HFF-Myc (cell line): ENCODE measurements around the gene RSRC1.
A peak's percentile ranks its signal among the peaks of the same experiment; 100 is the strongest.
"Not testable (repeated sequence)": the region's sequence is repeated elsewhere in the genome, so short reads cannot be mapped to it uniquely, and the experiment has no call there.

Source experiments
- DNase-seq: peaks from one replicate; pipeline ENCODE4 v3.0.0-alpha.2; 2011; ENCODE audit warnings: low read depth; ENCODE audit errors: extremely low read depth
- H3K4me3 ChIP-seq: replicated peaks from 2 replicates; pipeline ENCODE4 v1.5.1; 2011; ENCODE audit warnings: low read depth, mild to moderate bottlenecking, control low read depth, low read length
- TF ChIP-seq, protein P1 (sequence below): IDR thresholded peaks from 2 replicates; pipeline ENCODE4 v1.5.1; 2012; ENCODE audit warnings: mild to moderate bottlenecking, low read depth, low read length, control low read depth; ENCODE audit errors: missing control alignments

RSRC1 gene

GRCh38 chr3:158308236-158308928 lies 198.5 kb downstream of the RSRC1 start:
- DNase-seq = no peak
- TF ChIP-seq, protein P1, sequence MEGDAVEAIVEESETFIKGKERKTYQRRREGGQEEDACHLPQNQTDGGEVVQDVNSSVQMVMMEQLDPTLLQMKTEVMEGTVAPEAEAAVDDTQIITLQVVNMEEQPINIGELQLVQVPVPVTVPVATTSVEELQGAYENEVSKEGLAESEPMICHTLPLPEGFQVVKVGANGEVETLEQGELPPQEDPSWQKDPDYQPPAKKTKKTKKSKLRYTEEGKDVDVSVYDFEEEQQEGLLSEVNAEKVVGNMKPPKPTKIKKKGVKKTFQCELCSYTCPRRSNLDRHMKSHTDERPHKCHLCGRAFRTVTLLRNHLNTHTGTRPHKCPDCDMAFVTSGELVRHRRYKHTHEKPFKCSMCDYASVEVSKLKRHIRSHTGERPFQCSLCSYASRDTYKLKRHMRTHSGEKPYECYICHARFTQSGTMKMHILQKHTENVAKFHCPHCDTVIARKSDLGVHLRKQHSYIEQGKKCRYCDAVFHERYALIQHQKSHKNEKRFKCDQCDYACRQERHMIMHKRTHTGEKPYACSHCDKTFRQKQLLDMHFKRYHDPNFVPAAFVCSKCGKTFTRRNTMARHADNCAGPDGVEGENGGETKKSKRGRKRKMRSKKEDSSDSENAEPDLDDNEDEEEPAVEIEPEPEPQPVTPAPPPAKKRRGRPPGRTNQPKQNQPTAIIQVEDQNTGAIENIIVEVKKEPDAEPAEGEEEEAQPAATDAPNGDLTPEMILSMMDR = no peak

GRCh38 chr3:158312560-158313141 lies 202.8 kb downstream of the RSRC1 start:
- DNase-seq = no peak
- TF ChIP-seq, protein P1 = no peak
- H3K4me3 ChIP-seq = no peak overlapping the region

More at GRCh38 chr3:158308236-158308928, 198.5 kb downstream of the RSRC1 start:
- no peak overlapping the region for H3K4me3 ChIP-seq

- TF ChIP-seq, protein P1 = peak; percentile 35
- H3K4me3 ChIP-seq = no peak overlapping the region
- DNase-seq = no peak
Measured at GRCh38 chr3:158313338-158313927, 203.5 kb downstream of the RSRC1 start.

DNA sequence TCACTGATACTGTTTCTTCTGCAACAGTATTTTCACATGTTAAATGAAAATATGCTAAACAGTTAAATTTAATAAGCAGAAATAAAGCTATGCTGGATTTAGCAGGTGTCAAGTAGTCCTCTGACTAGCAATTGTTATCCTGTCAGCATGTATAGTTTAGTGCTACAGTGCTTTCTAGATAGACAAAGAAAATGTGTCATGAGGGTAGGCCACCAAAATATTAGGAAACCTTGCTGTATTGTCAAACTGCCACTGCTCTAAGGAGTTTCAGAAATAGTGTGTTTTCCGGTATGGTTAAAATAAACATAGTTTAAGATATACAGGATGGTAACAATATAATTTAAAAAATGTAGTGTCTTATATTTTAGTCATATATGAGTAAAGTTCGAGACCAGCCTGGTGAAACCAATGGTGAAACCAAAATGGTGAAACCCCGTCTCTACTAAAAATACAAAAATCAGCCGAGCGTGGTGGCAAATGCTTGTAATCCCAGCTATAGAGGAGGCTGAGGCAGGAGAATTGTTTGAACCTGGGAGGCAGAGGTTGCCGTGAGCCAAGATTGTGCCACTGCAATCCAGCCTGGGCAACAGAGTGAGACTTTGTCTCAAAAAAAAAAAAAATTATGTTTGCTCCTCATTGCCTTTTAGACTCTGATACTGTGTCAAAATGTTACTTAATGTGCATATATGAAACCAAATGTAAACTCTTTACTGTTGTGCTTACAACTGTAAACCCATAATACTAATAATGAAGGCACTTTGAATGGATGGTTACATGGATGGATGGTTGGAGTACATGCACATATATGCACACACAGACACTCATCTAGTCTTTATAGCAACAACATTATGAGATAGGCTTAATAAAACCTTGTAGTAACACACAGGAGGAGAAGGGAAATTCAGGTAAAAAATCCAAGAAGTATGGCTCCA lies 204.8 kb downstream of the RSRC1 start:
- TF ChIP-seq, protein P1 = no peak
- H3K4me3 ChIP-seq = no peak overlapping the region
- no peak for DNase-seq

GRCh38 chr3:158329696-158330441 lies 220.0 kb downstream of the RSRC1 start:
- DNase-seq = not testable (repeated sequence)
- 0 out of 2 replicates have a peak overlapping the region, but pooled peaks have one; percentile 17 for H3K4me3 ChIP-seq

DNA sequence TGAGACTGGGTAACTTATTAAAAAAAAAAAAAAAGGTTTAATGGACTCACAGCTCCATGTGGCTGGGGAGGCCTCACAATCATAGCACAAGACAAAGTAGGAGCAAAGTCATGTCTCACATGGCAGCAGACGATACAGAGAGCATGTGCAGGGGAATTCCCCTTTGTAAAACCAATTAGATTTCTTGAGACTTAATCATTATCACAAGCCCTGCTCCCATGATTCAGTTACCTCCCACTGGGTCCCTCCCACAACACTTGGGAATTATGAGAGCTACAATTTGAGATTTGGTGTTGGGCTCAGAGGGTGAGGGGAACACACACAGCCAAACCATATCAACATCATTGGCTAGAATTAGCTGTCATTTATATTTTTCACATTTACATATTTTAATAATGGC lies 221.0 kb downstream of the RSRC1 start:
- TF ChIP-seq, protein P1 = no peak
- no peak for DNase-seq
- no peak overlapping the region for H3K4me3 ChIP-seq
